Endodermal cell (in vitro differentiated cells): ENCODE data around the gene PDE10A. TPM values are rescaled to one million over a fixed set of nuclear protein-coding genes. Genes with fewer than 3 reads are reported as not detected.

Experiments used
- DNase-seq: peaks from one replicate; pipeline ENCODE4 v3.0.0-alpha.2; 2017
- H3K27ac ChIP-seq: 2 replicates; pipeline ENCODE4 v1.5.1; 2013; ENCODE audit warnings: mild to moderate bottlenecking, low read depth, low read length, moderate library complexity
- H3K27me3 ChIP-seq: 2 replicates; pipeline ENCODE4 v1.6.1; 2013; ENCODE audit warnings: mild to moderate bottlenecking, low read length, moderate library complexity; ENCODE audit not compliant: insufficient read depth, control insufficient read depth, poor library complexity, severe bottlenecking
- H3K36me3 ChIP-seq: 2 replicates; pipeline ENCODE4 v1.7.0; 2013; ENCODE audit warnings: mild to moderate bottlenecking, low read length, moderate library complexity; ENCODE audit not compliant: control insufficient read depth, insufficient read depth
- H3K4me1 ChIP-seq: one replicate; pipeline ENCODE4 v1.7.0; 2013; ENCODE audit warnings: low read length; ENCODE audit not compliant: control insufficient read depth, insufficient read depth
- H3K4me3 ChIP-seq: 2 replicates; pipeline ENCODE4 v1.5.1; 2013; ENCODE audit warnings: mild to moderate bottlenecking, low read length, moderate library complexity
- H3K9ac ChIP-seq: 2 replicates; pipeline ENCODE4 v1.6.1; 2013; ENCODE audit warnings: mild to moderate bottlenecking, low read length, moderate library complexity; ENCODE audit not compliant: poor library complexity, severe bottlenecking; ENCODE audit errors: extremely low read depth
- H3K9me3 ChIP-seq: 2 replicates; pipeline ENCODE4 v1.6.1; 2013; ENCODE audit warnings: mild to moderate bottlenecking, low read length, moderate library complexity; ENCODE audit not compliant: control insufficient read depth
- H3K27ac Mint-ChIP-seq: 2 replicates; pipeline ENCODE4 v1.8.0; 2020; ENCODE audit warnings: mixed read lengths
- H3K27me3 Mint-ChIP-seq: 2 replicates; pipeline ENCODE4 v1.8.0; 2021; ENCODE audit warnings: mild to moderate bottlenecking, mixed read lengths; ENCODE audit not compliant: insufficient read depth
- H3K36me3 Mint-ChIP-seq: 2 replicates; pipeline ENCODE4 v1.8.0; 2020; ENCODE audit warnings: low read depth, mixed read lengths
- H3K4me1 Mint-ChIP-seq: 2 replicates; pipeline ENCODE4 v1.8.0; 2020; ENCODE audit warnings: mixed read lengths
- H3K4me3 Mint-ChIP-seq: 2 replicates; pipeline ENCODE4 v1.8.0; 2020; ENCODE audit warnings: mild to moderate bottlenecking, moderate library complexity, mixed read lengths
- H3K9me3 Mint-ChIP-seq: 2 replicates; pipeline ENCODE4 v1.8.0; 2020; ENCODE audit warnings: mild to moderate bottlenecking, mixed read lengths
- WGBS, 2 experiments: methylation state at CpG; one replicate each; pipeline versions ENCODE4 v1.1.5 to v1.1.7; 2013; ENCODE audit warnings: missing lambda C conversion rate in 2 of 2, mixed read lengths in 1 of 2; ENCODE audit not compliant: insufficient coverage in 1 of 2, insufficient read length in 1 of 2; 5-methylcytosine and 5-hydroxymethylcytosine counted together
- total RNA-seq, 2 donors: library from RNA; stranded (reverse); fragmentation: NEBNext Ultra II Directional in 1 of 2; extraction: Animal tissue kit (Norgen Biotek cat#: 25700) in 1 of 2; gene quantifications; 2 replicates in 1 of 2; 3 replicates in 1 of 2; pipeline ENCODE4 v1.2.1, GENCODE V29; 2021
- TF ChIP-seq, protein P1 (sequence below): fragments of 200-600 bp; sonication (generic); conservative IDR thresholded peaks from 2 replicates; pipeline ENCODE4 v1.5.0; 2021; ENCODE audit warnings: antibody characterized with exemption, mild to moderate bottlenecking

Gene PDE10A
- total RNA-seq, 2 donors from 2014 or later: 22.8 to 27.8 TPM

DNA sequence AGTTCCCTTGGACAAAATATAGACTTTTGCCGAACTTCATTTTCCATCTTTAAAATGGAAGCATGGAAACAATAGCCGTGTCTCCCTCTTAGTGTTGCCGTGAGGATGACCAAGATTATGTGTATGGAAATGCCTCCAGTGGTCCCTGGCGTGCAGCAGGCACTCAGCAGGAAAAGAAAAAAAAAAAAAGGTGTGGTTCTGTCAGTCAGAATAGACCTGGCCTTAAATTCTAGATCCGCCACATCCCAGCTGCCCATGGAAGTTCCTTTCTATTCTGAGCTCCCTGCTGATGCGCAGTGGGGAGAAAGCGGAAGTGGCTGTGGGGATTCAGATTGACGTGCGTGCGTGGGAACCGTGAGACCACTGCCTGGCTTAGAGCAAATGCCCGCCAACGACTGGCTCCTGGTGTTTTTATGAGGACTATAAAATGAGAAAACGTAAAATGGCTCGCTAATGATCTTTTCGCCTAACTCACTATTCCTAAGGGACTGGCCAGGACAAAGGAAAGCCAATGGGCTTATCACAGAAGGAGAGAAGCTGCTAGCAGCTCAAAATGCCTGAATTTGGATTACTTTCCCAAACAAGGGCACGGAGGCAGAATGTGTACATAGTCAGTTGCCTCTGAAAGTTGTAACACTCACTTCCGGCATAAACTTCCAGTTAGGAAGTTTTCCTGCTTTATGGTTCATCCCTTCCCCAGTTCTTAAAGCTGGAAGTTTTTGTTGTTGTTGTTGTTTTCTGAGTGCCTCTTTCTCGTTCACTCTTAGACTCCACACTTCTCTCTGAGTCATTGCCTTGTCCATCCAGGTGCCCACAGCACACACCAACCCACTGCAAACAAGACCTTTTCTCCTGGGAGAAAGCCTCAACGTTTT lies 11.4 kb upstream of the PDE10A start:
- peaks cover 2% of the 10 kb centered on the region for H3K27me3 Mint-ChIP-seq
- Histone ChIP-seq H3K36me3 (no peaks in the 10 kb centered on the region), H3K4me1 (peaks cover 13% of the 10 kb centered on the region), H3K9me3 (no peaks in the 10 kb centered on the region), H3K9ac (no peak overlapping the region), H3K27me3 (no peaks in the 10 kb centered on the region), H3K4me3 (no peak overlapping the region), H3K27ac (no peak overlapping the region)
- TF ChIP-seq, protein P1, sequence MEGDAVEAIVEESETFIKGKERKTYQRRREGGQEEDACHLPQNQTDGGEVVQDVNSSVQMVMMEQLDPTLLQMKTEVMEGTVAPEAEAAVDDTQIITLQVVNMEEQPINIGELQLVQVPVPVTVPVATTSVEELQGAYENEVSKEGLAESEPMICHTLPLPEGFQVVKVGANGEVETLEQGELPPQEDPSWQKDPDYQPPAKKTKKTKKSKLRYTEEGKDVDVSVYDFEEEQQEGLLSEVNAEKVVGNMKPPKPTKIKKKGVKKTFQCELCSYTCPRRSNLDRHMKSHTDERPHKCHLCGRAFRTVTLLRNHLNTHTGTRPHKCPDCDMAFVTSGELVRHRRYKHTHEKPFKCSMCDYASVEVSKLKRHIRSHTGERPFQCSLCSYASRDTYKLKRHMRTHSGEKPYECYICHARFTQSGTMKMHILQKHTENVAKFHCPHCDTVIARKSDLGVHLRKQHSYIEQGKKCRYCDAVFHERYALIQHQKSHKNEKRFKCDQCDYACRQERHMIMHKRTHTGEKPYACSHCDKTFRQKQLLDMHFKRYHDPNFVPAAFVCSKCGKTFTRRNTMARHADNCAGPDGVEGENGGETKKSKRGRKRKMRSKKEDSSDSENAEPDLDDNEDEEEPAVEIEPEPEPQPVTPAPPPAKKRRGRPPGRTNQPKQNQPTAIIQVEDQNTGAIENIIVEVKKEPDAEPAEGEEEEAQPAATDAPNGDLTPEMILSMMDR: no peak
- H3K36me3 Mint-ChIP-seq: no peaks in the 10 kb centered on the region
- WGBS, 2 experiments: 82 to 88% methylated on average over 11 to 19 of the region's 20 CpGs
- DNase-seq: no peak
- H3K9me3 Mint-ChIP-seq: no peaks in the 10 kb centered on the region
- H3K4me3 Mint-ChIP-seq: peak overlapping the region; percentile 26
- H3K4me1 Mint-ChIP-seq: peaks cover 33% of the 10 kb centered on the region
- peak overlapping the region; percentile 16 for H3K27ac Mint-ChIP-seq

- Mint-ChIP-seq H3K27me3 (peaks cover 8% of the 10 kb centered on the region), H3K4me3 (no peak overlapping the region), H3K27ac (no peak overlapping the region), H3K36me3 (no peaks in the 10 kb centered on the region), H3K9me3 (no peaks in the 10 kb centered on the region), H3K4me1 (peaks cover 34% of the 10 kb centered on the region)
- Histone ChIP-seq H3K4me3 (no peak overlapping the region), H3K36me3 (no peaks in the 10 kb centered on the region), H3K27ac (no peak overlapping the region), H3K27me3 (peaks cover 9% of the 10 kb centered on the region), H3K4me1 (peaks cover 20% of the 10 kb centered on the region), H3K9ac (no peak overlapping the region), H3K9me3 (no peaks in the 10 kb centered on the region)
- TF ChIP-seq, protein P1: no peak
- no peak for DNase-seq
- WGBS, 2 experiments: 91 to 93% methylated on average over 2 to 6 of the region's 6 CpGs
Measured at GRCh38 chr6:165671222-165671768, 8.3 kb upstream of the PDE10A start.

GRCh38 chr6:165668951-165669350 lies 5.9 kb upstream of the PDE10A start:
- H3K4me1 Mint-ChIP-seq: peaks cover 38% of the 10 kb centered on the region
- TF ChIP-seq, protein P1: no peak
- no peak overlapping the region for H3K9ac ChIP-seq
- no peaks in the 10 kb centered on the region for H3K9me3 ChIP-seq
- H3K4me3 ChIP-seq: peak overlapping the region; percentile 48
- H3K27me3 Mint-ChIP-seq: peaks cover 32% of the 10 kb centered on the region
- DNase-seq: no peak
- no peaks in the 10 kb centered on the region for H3K36me3 ChIP-seq
- no peak overlapping the region for H3K4me3 Mint-ChIP-seq
- H3K36me3 Mint-ChIP-seq: no peaks in the 10 kb centered on the region
- H3K4me1 ChIP-seq: peaks cover 23% of the 10 kb centered on the region
- 67 to 87% methylated on average over 6 to 8 of the region's 8 CpGs for WGBS, 2 experiments
- H3K9me3 Mint-ChIP-seq: no peaks in the 10 kb centered on the region
- no peak overlapping the region for H3K27ac Mint-ChIP-seq
- no peak overlapping the region for H3K27ac ChIP-seq
- H3K27me3 ChIP-seq: peaks cover 32% of the 10 kb centered on the region
